H9 (cell line): ENCODE data around the gene NHLRC3. TPM values are rescaled to one million over a fixed set of nuclear protein-coding genes. Genes with fewer than 3 reads are reported as not detected.

Experiments
- DNase-seq: peaks from one replicate; pipeline ENCODE4 v3.0.0-alpha.2; 2017
- H2AFZ ChIP-seq: one replicate; pipeline ENCODE4 v1.6.1; 2013; ENCODE audit warnings: mild to moderate bottlenecking, low read length, control low read depth, moderate library complexity
- H2AK5ac ChIP-seq: 2 replicates; pipeline ENCODE4 v1.6.1; 2013; ENCODE audit warnings: low read length, control low read depth, mixed read lengths; ENCODE audit not compliant: insufficient read length
- H2BK120ac ChIP-seq: one replicate; pipeline ENCODE4 v1.6.1; 2013; ENCODE audit warnings: low read depth, mild to moderate bottlenecking, low read length, control low read depth, inconsistent platforms; ENCODE audit not compliant: poor library complexity, severe bottlenecking
- H2BK12ac ChIP-seq: 2 replicates; pipeline ENCODE4 v1.6.1; 2013; ENCODE audit warnings: low read length, control low read depth, mixed read lengths, low read depth; ENCODE audit not compliant: insufficient read length
- H2BK15ac ChIP-seq: 2 replicates; pipeline ENCODE4 v1.6.1; 2013; ENCODE audit warnings: low read depth, low read length, control low read depth
- H2BK20ac ChIP-seq: one replicate; pipeline ENCODE4 v1.6.1; 2013; ENCODE audit warnings: low read depth, mild to moderate bottlenecking, low read length, control low read depth, inconsistent platforms; ENCODE audit not compliant: poor library complexity, severe bottlenecking
- H2BK5ac ChIP-seq: 2 replicates; pipeline ENCODE4 v1.6.1; 2013; ENCODE audit warnings: low read length, control low read depth, mixed read lengths; ENCODE audit not compliant: insufficient read length
- H3K14ac ChIP-seq: 2 replicates; pipeline ENCODE4 v1.6.1; 2013; ENCODE audit warnings: low read length, control low read depth; ENCODE audit not compliant: insufficient read depth
- H3K18ac ChIP-seq: 2 replicates; pipeline ENCODE4 v1.6.1; 2013; ENCODE audit warnings: low read depth, mild to moderate bottlenecking, mixed read lengths, low read length, control low read depth; ENCODE audit not compliant: insufficient read length
- H3K23ac ChIP-seq: 2 replicates; pipeline ENCODE4 v1.6.1; 2013; ENCODE audit warnings: low read length, control low read depth, mixed read lengths, low read depth; ENCODE audit not compliant: insufficient read length
- H3K23me2 ChIP-seq: 2 replicates; pipeline ENCODE4 v1.6.1; 2013; ENCODE audit warnings: low read depth, mild to moderate bottlenecking, mixed read lengths, low read length, control low read depth; ENCODE audit not compliant: insufficient read length, poor library complexity, severe bottlenecking
- H3K27ac ChIP-seq: 2 replicates; pipeline ENCODE4 v1.5.1; 2013; ENCODE audit warnings: low read length, control low read depth, mixed read lengths, low read depth; ENCODE audit not compliant: insufficient read length
- H3K27me3 ChIP-seq: 2 replicates; pipeline ENCODE4 v1.6.1; 2013; ENCODE audit warnings: low read length, control low read depth, inconsistent platforms; ENCODE audit not compliant: insufficient read depth
- H3K4ac ChIP-seq: 2 replicates; pipeline ENCODE4 v1.6.1; 2013; ENCODE audit warnings: low read depth, mild to moderate bottlenecking, control low read depth, inconsistent platforms, low read length, moderate library complexity
- H3K4me1 ChIP-seq: 2 replicates; pipeline ENCODE4 v1.6.1; 2013; ENCODE audit warnings: low read length, control low read depth, inconsistent platforms; ENCODE audit not compliant: insufficient read depth
- H3K4me2 ChIP-seq: 2 replicates; pipeline ENCODE4 v1.6.1; 2013; ENCODE audit warnings: low read length, control low read depth, mixed read lengths; ENCODE audit not compliant: insufficient read length, insufficient read depth
- H3K56ac ChIP-seq: 2 replicates; pipeline ENCODE4 v1.6.1; 2013; ENCODE audit warnings: low read depth, mild to moderate bottlenecking, mixed read lengths, low read length, control low read depth; ENCODE audit not compliant: insufficient read length
- H3K79me1 ChIP-seq: 2 replicates; pipeline ENCODE4 v1.6.1; 2013; ENCODE audit warnings: low read depth, mild to moderate bottlenecking, moderate library complexity, low read length, control low read depth, inconsistent platforms; ENCODE audit not compliant: insufficient read depth, poor library complexity, severe bottlenecking
- H3K79me2 ChIP-seq: 2 replicates; pipeline ENCODE4 v1.6.1; 2013; ENCODE audit warnings: low read length, control low read depth, inconsistent platforms; ENCODE audit not compliant: insufficient read depth
- H3K9ac ChIP-seq: 2 replicates; pipeline ENCODE4 v1.6.1; 2013; ENCODE audit warnings: low read length, control low read depth, mixed read lengths; ENCODE audit not compliant: insufficient read length; ENCODE audit errors: extremely low read depth
- H3K9me3 ChIP-seq: one replicate; pipeline ENCODE4 v1.6.1; 2013; ENCODE audit warnings: low read depth, low read length, inconsistent platforms; ENCODE audit not compliant: control insufficient read depth
- H3T11ph ChIP-seq: one replicate; pipeline ENCODE4 v1.6.1; 2013; ENCODE audit warnings: mild to moderate bottlenecking, low read length, control low read depth, inconsistent platforms
- H4K20me1 ChIP-seq: one replicate; pipeline ENCODE4 v1.6.1; 2013; ENCODE audit not compliant: control insufficient read depth, insufficient read length, insufficient read depth
- H4K5ac ChIP-seq: 2 replicates; pipeline ENCODE4 v1.6.1; 2013; ENCODE audit warnings: low read depth, mild to moderate bottlenecking, mixed read lengths, low read length, control low read depth; ENCODE audit not compliant: insufficient read length
- H4K8ac ChIP-seq: replicated peaks from 2 replicates; pipeline ENCODE4 v1.6.1; 2013; ENCODE audit warnings: low read length, control low read depth, mixed read lengths, low read depth; ENCODE audit not compliant: insufficient read length
- H4K91ac ChIP-seq: 2 replicates; pipeline ENCODE4 v1.6.1; 2013; ENCODE audit warnings: low read depth, mild to moderate bottlenecking, moderate library complexity, mixed read lengths, low read length, control low read depth; ENCODE audit not compliant: insufficient read length
- H3K27ac Mint-ChIP-seq, 3 experiments: 2 replicates in 2 of 3; 3 replicates in 1 of 3; pipeline ENCODE4 v1.8.0; 2020 to 2021; ENCODE audit warnings: mixed read lengths in 3 of 3, mild to moderate bottlenecking in 1 of 3, moderate library complexity in 1 of 3
- H3K27me3 Mint-ChIP-seq: 2 replicates; pipeline ENCODE4 v1.8.0; 2021; ENCODE audit warnings: low read depth, mild to moderate bottlenecking, moderate library complexity, mixed read lengths
- H3K36me3 Mint-ChIP-seq, 3 experiments: 2 replicates in 2 of 3; 3 replicates in 1 of 3; pipeline ENCODE4 v1.8.0; 2020 to 2021; ENCODE audit warnings: low read depth in 3 of 3, mixed read lengths in 3 of 3; ENCODE audit not compliant: insufficient read depth in 1 of 3
- H3K4me1 Mint-ChIP-seq, 2 experiments: 2 replicates each; pipeline ENCODE4 v1.8.0; 2020; ENCODE audit warnings: mixed read lengths in 2 of 2
- H3K4me3 Mint-ChIP-seq, 2 experiments: 2 replicates in 1 of 2; 3 replicates in 1 of 2; pipeline ENCODE4 v1.8.0; 2020 to 2021; ENCODE audit warnings: mild to moderate bottlenecking in 2 of 2, mixed read lengths in 2 of 2, moderate library complexity in 1 of 2
- H3K9me3 Mint-ChIP-seq, 2 experiments: 2 replicates in 1 of 2; 3 replicates in 1 of 2; pipeline ENCODE4 v1.8.0; 2020; ENCODE audit warnings: mild to moderate bottlenecking in 2 of 2, mixed read lengths in 2 of 2, moderate library complexity in 1 of 2
- CTCF ChIP-seq: fragments of 200-600 bp; sonication (generic); conservative IDR thresholded peaks from 3 replicates; pipeline ENCODE4 v1.8.0; 2021; ENCODE audit warnings: antibody characterized with exemption, mild to moderate bottlenecking
- WGBS: extraction: QIAGEN DNeasy Blood & Tissue Kit; methylation state at CpG from one replicate; pipeline ENCODE4 v1.1.7; 2013; ENCODE audit warnings: missing lambda C conversion rate, low lambda C conversion rate, mixed read lengths; ENCODE audit not compliant: insufficient read length; ENCODE audit errors: extremely low coverage; 5-methylcytosine and 5-hydroxymethylcytosine counted together
- total RNA-seq: library from RNA; stranded (reverse); gene quantifications from 2 replicates; pipeline ENCODE4 v1.2.1, GENCODE V29; 2021

NHLRC3 gene
- total RNA-seq, 1 experiment from 2014 or later = 17.6 TPM

GRCh38 chr13:39054112-39054511 lies 15.9 kb downstream of the NHLRC3 start:
- H3K4ac ChIP-seq = no peak overlapping the region
- no peaks in the 10 kb centered on the region for H3K27me3 ChIP-seq
- no peak overlapping the region for H2BK15ac ChIP-seq
- H3K23me2 ChIP-seq = no peaks in the 10 kb centered on the region
- no peak overlapping the region for H3K4me2 ChIP-seq
- no peak overlapping the region for H3K18ac ChIP-seq
- H3K23ac ChIP-seq = no peak overlapping the region
- no peak overlapping the region for H2AK5ac ChIP-seq
- H4K91ac ChIP-seq = no peak overlapping the region
- H3K56ac ChIP-seq = no peak overlapping the region
- H3K9me3 Mint-ChIP-seq = peaks cover 0 to 3% of the 10 kb centered on the region in 2 experiments; a peak in 1 of 5 replicates
- H2AFZ ChIP-seq = no peak overlapping the region
- H3K9ac ChIP-seq = no peak overlapping the region
- H2BK12ac ChIP-seq = no peak overlapping the region
- no peak overlapping the region; a peak in 1 of 7 replicates for H3K27ac Mint-ChIP-seq
- no peak overlapping the region for H4K8ac ChIP-seq
- H3K4me1 Mint-ChIP-seq = peaks cover 11% of the 10 kb centered on the region in 2 experiments
- H3K27ac ChIP-seq = no peak overlapping the region
- no peak overlapping the region for H2BK5ac ChIP-seq
- TF ChIP-seq CTCF = no peak
- no CpG with 5 or more reads among the region's 3 CpGs for WGBS
- H3K4me3 Mint-ChIP-seq = no peak overlapping the region
- peaks cover 4% of the 10 kb centered on the region for H3K9me3 ChIP-seq
- no peaks in the 10 kb centered on the region for H3K27me3 Mint-ChIP-seq
- H3T11ph ChIP-seq = no peak overlapping the region
- H2BK120ac ChIP-seq = no peak overlapping the region
- H3K79me2 ChIP-seq = no peaks in the 10 kb centered on the region
- H3K14ac ChIP-seq = no peak overlapping the region
- H3K36me3 Mint-ChIP-seq = peaks cover 0 to 8% (median 2%) of the 10 kb centered on the region in 3 experiments; a peak in 2 of 7 replicates
- H4K20me1 ChIP-seq = no peaks in the 10 kb centered on the region
- no peak for DNase-seq
- no peak overlapping the region for H4K5ac ChIP-seq
- H2BK20ac ChIP-seq = no peak overlapping the region
- no peaks in the 10 kb centered on the region for H3K79me1 ChIP-seq
- H3K4me1 ChIP-seq = no peaks in the 10 kb centered on the region
